ENCODE measurements around the gene GPC3.

- TF ChIP-seq CTCF (IDR thresholded peaks at IDR 0.05; ENCODE audit: low read length) (no peak), EZH2 (IDR thresholded peaks at IDR 0.05; ENCODE audit: borderline replicate concordance, low read length) (no peak)
Observed at GRCh38 chrX:134006484-134007161, 21.2 kb upstream of the GPC3 start.
